Glomerular visceral epithelial cell (primary cell): ENCODE data around the gene THYN1.

Experiments used
- DNase-seq: peaks from one replicate; pipeline ENCODE4 v3.0.0-alpha.2; 2016; ENCODE audit errors: extremely low spot score

The THYN1 gene

DNA sequence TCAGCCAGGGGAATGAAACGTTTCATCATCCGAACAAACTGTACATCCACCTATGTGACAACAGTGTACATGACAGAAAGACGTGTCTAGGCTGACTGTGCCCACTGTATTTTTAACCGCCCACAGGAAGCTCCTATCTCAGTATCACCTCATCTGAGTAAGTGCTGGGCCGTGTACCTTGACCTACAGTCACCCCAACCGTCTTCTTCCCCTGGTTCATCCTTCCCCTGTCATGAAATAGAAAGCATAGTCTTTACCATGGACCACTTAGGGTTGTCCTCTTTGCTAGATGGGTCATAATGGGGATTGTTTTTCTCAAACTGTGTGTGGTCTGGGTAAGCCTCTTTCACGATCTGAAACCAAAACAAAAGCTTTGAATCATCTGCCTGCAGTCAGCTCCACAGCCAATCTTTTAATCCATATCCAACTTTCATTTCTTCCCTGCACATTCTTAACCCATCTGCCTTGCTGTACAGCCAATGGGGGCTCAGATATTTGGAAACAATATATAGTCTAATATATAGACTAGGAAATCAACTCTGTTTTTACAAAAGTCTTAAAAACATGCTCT lies 4.2 kb downstream of the THYN1 start:
- DNase-seq = no peak

DNA sequence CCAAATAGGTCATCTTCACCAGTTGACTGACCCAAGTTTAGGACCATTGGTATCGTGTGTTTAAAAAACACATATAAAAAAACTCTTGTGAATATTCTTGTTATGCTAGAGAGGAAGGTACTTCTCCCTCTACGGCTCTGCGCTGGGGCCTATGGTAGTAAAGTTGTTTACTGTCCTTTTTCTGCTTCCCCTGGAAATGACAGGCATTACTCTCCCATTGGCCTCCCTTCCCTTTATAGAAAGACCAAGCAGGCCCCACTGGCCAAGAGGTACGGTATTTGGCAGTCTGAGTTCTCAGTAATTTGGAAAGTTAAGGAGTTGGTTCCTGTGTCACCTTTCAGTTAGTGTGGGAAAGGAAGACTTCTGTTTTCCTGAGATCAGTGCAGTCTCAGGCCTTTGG lies 6.5 kb downstream of the THYN1 start:
- DNase-seq = no peak

DNA sequence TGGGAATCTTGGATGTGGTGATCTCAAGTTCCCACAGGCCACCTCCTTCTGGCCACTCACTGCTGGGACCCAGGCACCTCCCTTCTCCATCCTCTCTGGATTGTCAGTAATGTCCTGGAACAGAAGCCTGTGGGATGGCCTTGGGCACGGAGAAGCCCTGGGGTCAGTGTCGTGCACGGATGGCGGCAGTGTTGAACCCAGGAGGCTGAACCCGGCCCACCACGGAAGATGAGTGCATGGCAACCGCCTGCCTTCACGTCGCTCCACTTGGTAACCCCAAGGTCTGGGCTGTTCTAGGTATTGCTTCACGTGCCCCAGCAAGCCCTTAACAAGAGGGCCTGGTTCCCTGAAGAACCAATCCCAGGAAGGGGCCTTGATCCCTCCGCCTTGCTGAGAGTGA lies 7.1 kb downstream of the THYN1 start:
- DNase-seq = no peak

DNA sequence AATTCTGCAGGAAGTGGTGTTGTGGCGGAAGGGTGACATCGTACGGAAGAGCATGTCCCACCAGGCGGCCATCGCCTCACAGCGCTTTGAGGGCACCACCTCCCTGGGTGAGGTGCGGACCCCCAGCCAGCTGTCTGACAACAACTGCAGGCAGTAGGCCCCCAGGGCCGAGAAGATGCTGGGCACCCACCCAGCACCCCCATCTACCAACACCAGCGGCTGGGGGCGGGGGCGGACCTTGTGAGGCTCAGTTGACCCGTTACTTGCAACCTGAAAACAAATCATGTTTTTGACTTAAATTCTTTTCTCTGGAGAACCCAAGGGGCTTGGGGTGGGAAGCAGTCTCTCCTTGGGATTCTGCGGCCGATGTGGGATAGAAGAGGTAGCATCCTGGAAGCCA lies 7.7 kb downstream of the THYN1 start:
- no peak for DNase-seq

DNA sequence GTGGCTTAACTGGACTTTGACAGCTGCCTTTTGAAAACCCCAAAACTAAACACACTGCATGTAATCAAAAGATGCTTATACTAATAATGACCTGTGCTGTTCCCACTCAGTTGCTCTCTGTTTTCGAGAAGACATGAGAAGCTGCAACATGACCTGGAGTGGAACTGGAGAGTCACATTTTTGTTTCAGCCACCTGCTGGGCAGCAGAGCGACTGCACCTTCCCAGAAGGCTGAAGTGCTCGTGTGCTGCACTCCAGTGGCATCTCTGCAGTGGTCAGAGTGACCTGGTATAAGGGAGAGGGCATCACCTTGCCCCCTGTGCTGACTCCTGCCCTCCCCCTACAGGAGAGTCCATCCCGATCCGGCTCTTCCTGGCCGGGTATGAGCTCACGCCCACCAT lies 8.6 kb downstream of the THYN1 start:
- DNase-seq = peak; percentile 27

DNA sequence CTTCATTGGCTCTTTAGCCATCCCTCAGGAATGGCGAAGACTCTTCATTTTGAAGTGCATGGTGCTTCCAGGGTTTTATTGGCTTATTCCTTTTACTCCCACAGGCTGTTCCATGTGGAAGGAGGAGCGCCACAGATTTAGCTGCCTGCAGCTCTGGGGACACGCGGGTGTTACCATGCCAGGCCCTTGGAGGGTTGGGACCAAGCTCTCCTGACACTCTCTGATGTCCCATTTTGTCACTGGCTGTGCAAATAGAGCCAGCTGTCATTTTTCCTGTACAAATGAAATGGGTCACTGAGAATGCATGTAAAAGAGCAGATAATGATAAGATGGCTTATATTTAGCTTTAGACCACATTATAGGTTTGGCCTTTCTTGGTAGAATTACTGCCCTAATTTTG lies 9.2 kb downstream of the THYN1 start:
- DNase-seq = no peak

DNA sequence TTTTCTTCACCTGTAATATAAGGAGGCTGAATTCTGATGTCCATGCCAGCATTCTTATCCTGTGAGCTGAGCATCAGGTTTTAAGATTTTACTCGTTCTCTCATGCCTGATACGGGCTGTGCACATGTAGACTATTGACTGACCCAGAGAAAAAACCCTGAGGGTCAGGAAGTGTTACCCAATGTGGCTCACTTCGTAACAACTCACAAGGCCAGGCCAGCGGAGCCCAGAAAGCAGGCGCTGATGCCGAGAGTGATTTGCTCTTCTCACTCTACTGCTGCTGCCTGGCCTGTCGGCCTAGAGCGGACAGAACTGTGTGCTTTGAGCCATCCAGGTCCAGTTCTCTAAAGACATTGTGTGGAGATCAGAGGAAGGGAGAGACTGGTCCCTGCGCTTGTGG lies 10.8 kb downstream of the THYN1 start:
- no peak for DNase-seq

DNA sequence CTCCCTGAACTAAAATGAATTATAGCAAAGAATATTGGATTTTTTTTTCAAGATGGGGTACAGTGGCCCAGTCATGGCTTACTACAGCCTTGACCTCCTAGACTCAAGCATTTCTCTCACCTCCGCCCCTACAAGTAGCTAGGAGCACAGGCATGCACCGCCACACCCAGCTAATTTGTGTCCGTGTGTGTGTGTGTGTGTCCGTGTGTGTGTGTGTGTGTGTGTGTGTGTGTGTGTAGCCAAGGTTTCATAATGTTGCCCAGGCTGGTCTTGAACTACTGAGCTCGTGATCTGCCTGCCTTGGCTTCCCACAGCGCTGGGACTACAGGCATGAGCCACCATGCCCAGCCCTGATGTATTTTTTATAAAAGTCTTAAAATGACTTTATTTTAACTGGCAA lies 12.6 kb downstream of the THYN1 start:
- DNase-seq = no peak

DNA sequence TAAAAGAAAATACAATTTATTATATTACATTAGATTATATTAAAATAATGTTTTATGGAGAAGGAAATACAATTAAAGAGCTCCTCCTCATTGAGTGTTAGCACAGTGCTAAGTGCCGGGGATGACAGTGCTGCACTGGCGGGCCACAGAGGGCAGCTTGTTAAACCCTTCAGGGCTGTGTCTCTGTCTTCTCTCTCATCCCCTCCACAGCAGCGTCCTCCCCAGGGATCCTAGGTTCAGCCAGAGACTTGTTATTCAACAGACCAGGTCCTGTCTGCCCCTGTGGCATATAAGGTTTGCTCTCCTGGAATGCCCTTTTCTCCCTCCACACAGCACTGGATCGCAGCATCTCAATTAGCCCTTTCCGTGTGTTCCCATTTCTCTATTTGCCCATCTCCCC lies 14.2 kb downstream of the THYN1 start:
- DNase-seq = no peak

DNA sequence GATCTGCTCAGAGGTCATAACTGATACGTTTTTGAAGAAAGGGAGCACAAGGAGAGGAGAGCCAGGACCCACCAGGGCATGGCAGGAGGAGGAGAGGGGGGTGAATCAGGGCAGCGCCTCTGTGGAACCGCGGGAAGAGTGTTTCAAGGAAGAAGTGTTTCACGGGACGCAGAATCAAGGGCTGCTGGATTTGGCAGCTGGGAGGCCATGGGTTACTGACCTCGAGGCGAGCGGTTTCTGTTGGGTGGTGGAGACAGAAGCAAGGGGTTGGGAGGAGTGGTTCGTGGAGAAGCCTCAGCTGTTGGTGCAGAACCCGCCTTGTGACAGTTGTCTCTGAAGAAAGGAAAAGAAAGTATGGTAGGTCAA lies 15.6 kb downstream of the THYN1 start:
- no peak for DNase-seq

DNA sequence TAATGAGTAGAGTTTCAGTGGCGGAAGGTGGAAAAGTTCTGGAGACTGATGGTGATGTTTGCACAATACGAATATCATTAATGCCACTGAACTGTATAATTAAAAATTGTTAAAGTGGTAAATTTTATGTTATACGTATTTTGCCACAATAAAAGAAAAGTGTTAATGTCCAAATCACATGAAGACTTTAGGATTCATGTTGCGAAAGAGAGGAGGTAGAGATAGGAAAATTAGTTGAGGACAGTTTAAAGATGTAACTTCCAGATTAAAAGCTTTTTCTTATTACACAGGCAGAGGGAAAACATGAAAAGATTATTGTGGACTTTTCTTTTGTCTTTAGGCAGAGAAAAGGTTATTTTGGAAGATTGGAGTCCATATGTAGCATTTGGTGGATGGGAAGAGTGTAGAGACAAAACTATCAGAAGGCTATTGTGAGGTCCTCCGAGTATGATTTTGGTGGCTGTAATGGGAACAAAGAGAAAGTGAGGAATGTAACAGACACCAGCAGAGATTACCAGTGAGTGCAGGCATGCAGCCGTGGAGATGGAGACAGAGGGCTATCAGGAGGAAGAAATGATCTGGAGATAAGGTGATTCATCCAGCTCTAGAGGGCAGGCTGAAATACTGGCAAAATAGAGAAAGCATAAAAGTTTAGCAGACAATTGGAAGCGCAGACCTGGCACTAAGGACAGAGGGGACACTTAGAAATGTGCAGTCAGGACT lies 16.2 kb downstream of the THYN1 start:
- DNase-seq = no peak

DNA sequence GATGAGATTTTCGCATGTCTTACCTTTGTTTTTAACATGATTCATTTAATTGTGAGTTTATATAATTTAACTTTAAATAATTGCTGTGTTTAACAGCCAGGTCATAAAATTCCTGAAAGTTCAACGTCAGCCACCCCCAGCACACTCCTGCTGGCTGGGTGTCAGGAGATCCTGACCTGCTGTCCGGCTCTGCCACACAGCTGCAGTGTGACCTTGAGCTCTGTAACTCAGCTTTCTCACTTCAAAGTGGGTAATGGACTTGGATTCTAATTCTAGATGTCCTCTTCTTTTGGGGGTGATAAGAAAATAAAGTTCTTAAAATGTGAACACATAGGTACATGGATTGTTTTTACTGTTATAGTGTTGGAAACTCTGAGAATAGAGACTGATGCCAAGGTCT lies 17.8 kb downstream of the THYN1 start:
- DNase-seq = no peak

DNA sequence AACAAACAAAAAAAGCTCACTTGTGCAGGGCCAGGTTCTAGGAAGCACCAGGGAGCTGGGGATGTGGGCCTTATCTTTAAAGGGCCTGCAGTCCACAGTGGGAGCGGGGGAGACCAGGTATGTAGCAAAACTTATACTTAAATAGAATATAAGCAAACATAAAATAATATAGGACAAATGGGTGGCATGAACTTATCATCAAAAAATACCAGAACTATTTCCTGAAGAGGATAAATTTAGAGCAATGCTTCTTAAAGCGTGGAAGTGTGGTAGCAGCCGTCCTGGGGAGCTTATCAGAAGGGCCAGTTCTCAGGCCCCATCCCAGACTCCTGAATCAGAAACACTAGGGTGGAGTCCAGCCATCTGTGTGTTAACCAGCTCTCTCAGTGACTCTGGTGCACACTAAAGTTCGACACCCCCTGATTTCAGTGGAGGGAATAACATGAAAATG lies 19.4 kb downstream of the THYN1 start:
- no peak for DNase-seq

DNA sequence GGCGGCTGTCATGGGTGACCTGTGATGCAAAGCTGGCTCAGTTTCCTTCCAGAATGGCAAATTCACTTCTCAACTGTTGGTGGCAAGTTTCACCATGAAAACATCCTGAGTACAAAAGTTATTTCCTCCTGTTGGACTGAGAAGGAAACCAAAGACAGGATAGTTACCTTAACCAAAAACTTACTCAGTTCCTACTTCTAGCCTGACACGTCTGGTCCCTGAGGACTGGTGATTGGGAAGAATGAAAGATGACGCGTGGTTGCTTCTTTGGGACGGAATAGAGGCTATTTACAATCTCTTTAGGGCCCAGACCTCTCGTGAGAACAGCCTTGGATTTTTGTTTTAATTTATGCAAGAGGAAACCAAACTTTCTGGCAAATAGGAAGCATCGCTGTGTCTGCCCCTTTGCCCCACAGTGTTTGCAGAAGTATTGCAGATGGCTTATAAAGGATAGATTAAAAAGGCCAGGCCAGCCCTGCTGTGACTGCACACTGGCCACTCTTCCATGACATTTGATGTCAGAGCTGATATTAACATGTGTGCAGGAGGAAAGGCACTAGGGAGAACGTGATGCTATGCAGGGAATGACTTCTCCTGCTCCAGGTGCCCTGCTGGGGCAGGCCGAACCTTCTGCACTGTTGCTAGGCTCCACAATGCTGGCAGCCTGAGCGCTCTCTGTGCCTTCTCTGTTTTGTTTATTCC lies 21.0 kb downstream of the THYN1 start:
- DNase-seq = no peak

DNA sequence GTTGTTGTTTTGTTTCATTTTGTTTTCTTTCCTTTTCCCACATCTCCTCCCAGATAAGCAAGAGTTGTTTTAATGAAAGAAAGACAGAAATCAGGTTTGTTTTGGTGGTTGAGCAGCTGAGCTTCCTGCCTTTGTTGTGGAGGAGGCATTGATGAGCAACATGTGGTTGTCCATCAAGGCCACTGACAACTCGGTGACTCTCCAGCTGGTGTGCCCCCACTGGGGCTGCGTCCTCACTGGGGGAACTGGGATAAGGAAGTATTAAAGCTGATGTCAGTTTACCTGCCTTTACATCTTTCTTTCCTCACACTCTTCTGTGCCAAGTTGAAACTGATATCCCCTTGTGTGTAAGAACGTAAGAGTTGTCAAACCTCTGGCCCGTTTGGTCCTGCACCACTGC lies 22.8 kb downstream of the THYN1 start:
- DNase-seq = no peak

DNA sequence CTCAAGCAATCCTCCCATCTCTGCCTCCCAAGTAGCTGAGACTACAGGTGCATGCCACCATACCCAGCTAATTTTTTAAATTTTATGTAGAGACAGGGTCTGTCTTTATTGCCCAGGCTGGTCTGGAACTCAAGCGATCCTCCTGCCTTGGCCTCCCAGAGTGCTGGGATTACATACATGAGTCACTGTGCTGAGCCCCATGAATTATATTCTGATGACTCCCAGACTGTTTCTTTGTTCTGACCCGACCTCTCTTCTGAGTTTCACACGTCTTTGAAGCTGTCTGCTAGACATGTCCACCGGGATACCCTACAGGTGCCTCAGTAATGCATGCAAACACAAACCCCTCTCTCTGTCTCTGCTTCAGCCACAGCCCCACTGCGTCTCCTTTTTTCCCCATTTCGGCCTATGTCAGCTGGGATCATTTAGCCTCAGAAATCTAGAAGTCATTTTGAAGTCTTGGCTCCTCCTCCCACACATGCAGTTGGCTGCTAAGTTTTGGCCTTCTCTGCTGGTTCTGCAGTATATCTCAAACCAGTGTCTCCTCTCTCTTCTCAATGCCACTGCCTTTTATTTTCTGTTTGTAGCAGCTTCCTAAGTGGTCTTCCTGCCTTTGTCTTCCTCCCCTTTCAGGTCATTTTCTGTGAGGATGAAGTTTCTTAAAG lies 23.9 kb downstream of the THYN1 start:
- peak; percentile 8 for DNase-seq

DNA sequence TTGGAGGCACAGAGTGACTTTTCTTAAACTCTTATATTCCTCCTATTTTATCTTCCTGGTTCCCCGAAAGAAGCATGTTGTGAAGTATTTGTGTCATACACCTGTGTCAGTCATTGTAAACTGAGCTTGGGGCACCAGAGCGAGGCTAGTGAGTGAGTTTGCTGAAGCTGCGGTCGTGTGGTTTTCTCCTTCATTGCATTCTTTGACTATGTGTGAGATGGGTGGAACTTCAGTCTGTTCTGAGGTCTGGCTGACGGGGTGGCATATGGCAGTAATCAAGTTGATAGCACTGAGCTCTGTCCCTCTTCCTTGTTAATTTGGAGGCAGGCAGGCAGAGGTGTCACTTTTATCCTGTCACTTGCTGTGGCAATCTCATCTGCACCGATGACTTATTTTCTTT lies 24.5 kb downstream of the THYN1 start:
- DNase-seq = peak; percentile 79

DNA sequence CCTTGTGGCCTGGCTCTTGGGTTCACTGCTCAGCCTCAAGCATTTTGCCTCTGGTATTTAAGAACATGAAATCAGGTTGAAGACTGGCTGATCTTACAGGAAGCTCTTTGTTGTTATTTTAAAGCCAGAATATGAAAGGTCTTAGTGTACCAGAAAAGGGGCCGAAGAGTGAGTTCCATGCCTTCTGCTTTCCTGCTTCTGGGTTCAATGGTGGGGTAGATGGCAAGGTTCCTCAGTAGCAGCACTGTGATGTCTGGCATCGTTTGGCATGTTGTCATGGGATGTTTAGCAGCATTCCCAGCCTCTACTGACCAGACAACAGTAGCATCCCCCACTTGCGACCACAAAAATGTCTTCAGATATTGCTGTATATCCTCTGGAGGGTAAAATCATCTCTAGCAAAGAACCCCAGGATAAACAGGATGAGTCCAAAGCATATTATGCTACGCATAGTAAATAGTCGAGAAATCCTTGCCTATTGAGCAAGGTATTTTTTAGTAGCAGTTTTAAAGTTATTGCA lies 26.3 kb downstream of the THYN1 start:
- DNase-seq = peak; percentile 4

DNA sequence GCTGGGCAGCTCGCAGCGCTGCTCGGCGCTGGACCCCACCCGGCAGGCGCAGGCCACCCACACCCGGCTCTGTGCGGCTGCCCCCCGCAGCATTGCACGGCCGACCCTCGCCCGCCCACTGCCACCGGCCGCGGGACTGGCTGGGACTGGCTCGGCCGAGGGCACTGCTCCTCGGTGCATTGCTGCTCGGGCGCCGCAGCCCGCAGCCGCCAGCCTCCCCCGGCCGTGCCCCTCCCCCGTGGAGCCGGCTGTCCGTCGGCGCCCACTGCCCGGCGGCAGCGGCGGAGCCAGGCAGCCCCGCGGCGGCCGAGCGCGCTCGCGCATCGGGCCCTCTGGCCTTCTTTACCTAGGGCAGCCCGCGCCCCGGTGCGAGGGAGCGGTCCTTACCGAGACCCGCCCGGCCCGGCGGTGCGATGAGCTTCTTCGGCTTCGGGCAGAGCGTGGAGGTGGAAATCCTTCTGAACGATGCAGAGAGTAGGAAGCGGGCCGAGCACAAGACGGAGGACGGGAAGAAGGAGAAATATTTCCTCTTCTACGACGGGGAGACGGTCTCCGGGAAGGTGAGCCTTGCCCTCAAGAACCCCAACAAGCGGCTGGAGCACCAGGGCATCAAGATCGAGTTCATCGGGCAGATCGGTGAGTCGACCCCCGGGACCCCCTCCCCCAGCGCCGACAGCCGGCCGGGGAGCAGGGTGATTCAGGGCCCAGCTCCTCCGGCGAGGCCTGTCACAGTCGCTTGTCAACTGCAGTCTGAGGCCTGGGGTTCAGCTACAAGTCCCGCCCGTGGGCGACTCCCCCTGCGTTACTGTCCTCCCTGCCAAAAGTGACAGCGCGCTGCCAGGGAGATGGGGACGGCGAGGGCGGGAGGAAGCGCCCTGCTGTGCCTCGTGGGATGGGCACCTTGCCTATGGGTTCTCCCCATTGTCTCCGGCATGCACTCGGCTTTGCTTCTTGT lies 28.2 kb downstream of the THYN1 start:
- peak; percentile 13 for DNase-seq

DNA sequence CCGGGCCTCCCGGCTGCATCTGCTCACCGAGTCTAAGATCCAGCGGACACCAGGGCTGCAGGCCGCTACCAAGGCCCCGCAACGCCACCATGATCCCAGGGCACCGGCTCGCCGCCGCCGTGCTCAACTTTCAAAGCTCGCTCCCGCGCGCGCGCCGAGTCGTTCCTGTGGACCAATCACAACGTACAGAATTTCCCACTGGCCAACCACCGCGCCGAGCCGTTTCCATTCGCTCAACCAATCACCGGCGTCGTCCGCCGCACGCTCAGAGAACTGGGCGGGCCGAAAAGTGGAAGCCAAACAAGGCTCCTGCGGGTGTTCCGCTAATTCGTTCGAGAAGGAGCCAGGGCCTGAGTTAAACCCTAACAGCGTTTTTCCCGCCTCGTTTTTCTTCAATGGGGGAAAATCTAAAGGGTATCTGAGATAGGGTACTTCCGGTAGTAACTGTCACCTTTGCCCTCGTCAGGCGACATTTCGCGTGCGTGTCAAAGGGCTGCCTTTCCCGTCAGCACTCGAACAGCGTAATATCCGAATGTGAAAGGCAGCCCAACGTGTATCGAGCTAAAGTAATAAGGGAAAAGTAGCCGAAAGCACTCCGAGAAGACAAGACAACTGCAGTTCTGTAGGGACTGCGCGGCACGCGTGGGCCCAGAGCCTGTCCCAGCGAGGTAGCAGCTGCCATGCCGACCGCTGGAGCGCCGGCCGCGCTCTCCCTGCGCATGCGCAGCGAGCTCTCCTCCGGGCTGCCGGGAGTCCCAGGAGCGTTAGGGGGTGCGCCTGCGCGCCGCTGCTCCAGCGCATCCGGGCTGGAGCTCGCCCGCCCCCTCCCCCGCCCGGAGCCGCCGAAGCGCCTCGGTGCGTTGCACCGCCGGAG lies 29.1 kb downstream of the THYN1 start, which contains the start of the genes NCAPD3 and VPS26B:
NCAPD3 (minus strand) TSS at position 132 of the 874 bp plus-strand sequence; CDS start at position 91, 41 bp downstream.
VPS26B (plus strand) TSS at position 836 of the 874 bp plus-strand sequence. CDS start 452 bp downstream, outside the sequence.
- peak; percentile 95 for DNase-seq
